WTC11 (cell line): ENCODE data around the gene SNX21. TPM values are rescaled to one million over a fixed set of nuclear protein-coding genes. Genes with fewer than 3 reads are reported as not detected.

Experiments used
- ATAC-seq: fragments of 200-7000 bp; cut with Tn5 transposase; 2 replicates; pipeline ENCODE4 v1.10.0; 2021; ENCODE audit warnings: mild to moderate bottlenecking, moderate library complexity
- CTCF ChIA-PET: fragments of 300-600 bp; sonication (Branson Sonifier 250); formaldehyde crosslinking; loops from one replicate; lab custom pipeline; 2021; ENCODE audit warnings: antibody characterized with exemption; lab: Charles Lee
- POLR2A ChIA-PET: fragments of 350-600 bp; sonication (Branson Sonifier 250); formaldehyde crosslinking; loops from one replicate; lab custom pipeline; 2021; ENCODE audit warnings: antibody characterized with exemption; lab: Charles Lee
- DNase-seq: peaks from one replicate; pipeline ENCODE4 v3.0.0; 2021; ENCODE audit warnings: low spot score
- H3K27ac Mint-ChIP-seq: 2 replicates; pipeline ENCODE4 v1.8.0; 2021; ENCODE audit warnings: mixed read lengths
- H3K27me3 Mint-ChIP-seq: 2 replicates; pipeline ENCODE4 v1.8.0; 2021; ENCODE audit warnings: low read depth, mild to moderate bottlenecking, moderate library complexity, mixed read lengths
- H3K36me3 Mint-ChIP-seq: 2 replicates; pipeline ENCODE4 v1.8.0; 2021; ENCODE audit warnings: mixed read lengths
- H3K4me1 Mint-ChIP-seq: 2 replicates; pipeline ENCODE4 v1.8.0; 2022; ENCODE audit warnings: mixed read lengths
- H3K4me3 Mint-ChIP-seq: 2 replicates; pipeline ENCODE4 v1.8.0; 2021; ENCODE audit warnings: mild to moderate bottlenecking, moderate library complexity, mixed read lengths
- H3K9me3 Mint-ChIP-seq: 2 replicates; pipeline ENCODE4 v1.8.0; 2021; ENCODE audit warnings: mixed read lengths
- ARID4B ChIP-seq: sonication (generic); formaldehyde crosslinking; IDR thresholded peaks from 2 replicates; pipeline ENCODE4 v1.8.0; 2023; ENCODE audit warnings: missing genetic modification reagents, mild to moderate bottlenecking, borderline replicate concordance
- CBFB ChIP-seq: sonication (generic); formaldehyde crosslinking; IDR thresholded peaks from 2 replicates; pipeline ENCODE4 v1.8.1; 2022; ENCODE audit warnings: mild to moderate bottlenecking, low read depth, missing genetic modification reagents
- CREB1 ChIP-seq: sonication (generic); formaldehyde crosslinking; IDR thresholded peaks from 2 replicates; pipeline ENCODE4 v1.8.0; 2023; ENCODE audit warnings: mild to moderate bottlenecking, missing genetic modification reagents
- ETV6 ChIP-seq: sonication (generic); formaldehyde crosslinking; IDR thresholded peaks from 2 replicates; pipeline ENCODE4 v1.8.1; 2022; ENCODE audit warnings: mild to moderate bottlenecking, missing genetic modification reagents
- FOXK1 ChIP-seq: sonication (generic); formaldehyde crosslinking; IDR thresholded peaks from 2 replicates; pipeline ENCODE4 v1.8.0; 2022; ENCODE audit warnings: mild to moderate bottlenecking, moderate library complexity, missing genetic modification reagents
- HMGXB4 ChIP-seq: sonication (generic); formaldehyde crosslinking; IDR thresholded peaks from 2 replicates; pipeline ENCODE4 v1.8.1; 2023; ENCODE audit warnings: mild to moderate bottlenecking, moderate library complexity, missing genetic modification reagents
- MYBL2 ChIP-seq: sonication (generic); formaldehyde crosslinking; IDR thresholded peaks from 2 replicates; pipeline ENCODE4 v1.8.1; 2023; ENCODE audit warnings: mild to moderate bottlenecking, moderate library complexity, missing genetic modification reagents
- NFYB ChIP-seq: sonication (generic); formaldehyde crosslinking; conservative IDR thresholded peaks from 2 replicates; pipeline ENCODE4 v1.8.0; 2022; ENCODE audit warnings: low read depth, missing genetic modification reagents
- RORB ChIP-seq: fragments of 250-450 bp; sonication (Bioruptor Pico); IDR thresholded peaks from 2 replicates; pipeline ENCODE4 v1.9.0; 2021; ENCODE audit warnings: mild to moderate bottlenecking
- SOX15 ChIP-seq: fragments of 250-450 bp; sonication (Bioruptor Pico); IDR thresholded peaks from 2 replicates; pipeline ENCODE4 v1.9.0; 2021; ENCODE audit warnings: mild to moderate bottlenecking
- TEAD1 ChIP-seq: sonication (generic); formaldehyde crosslinking; IDR thresholded peaks from 2 replicates; pipeline ENCODE4 v1.8.0; 2022; ENCODE audit warnings: mild to moderate bottlenecking, missing genetic modification reagents
- TP53 ChIP-seq: sonication (generic); formaldehyde crosslinking; IDR thresholded peaks from 2 replicates; pipeline ENCODE4 v1.8.1; 2023; ENCODE audit warnings: mild to moderate bottlenecking, missing genetic modification reagents
- ZBTB43 ChIP-seq: sonication (generic); formaldehyde crosslinking; IDR thresholded peaks from 2 replicates; pipeline ENCODE4 v1.8.1; 2023; ENCODE audit warnings: mild to moderate bottlenecking, missing genetic modification reagents
- total RNA-seq: library from RNA; stranded (reverse); gene quantifications from 3 replicates; pipeline ENCODE4 v1.2.3, GENCODE V29; 2021
- TF ChIP-seq, protein P1 (sequence below): sonication (generic); formaldehyde crosslinking; IDR thresholded peaks from 2 replicates; pipeline ENCODE4 v1.8.0; 2022; ENCODE audit warnings: mild to moderate bottlenecking, missing genetic modification reagents
- TF ChIP-seq, protein P2 (sequence below): sonication (generic); formaldehyde crosslinking; IDR thresholded peaks from 2 replicates; pipeline ENCODE4 v1.8.1; 2023; ENCODE audit warnings: mild to moderate bottlenecking, missing genetic modification reagents

SNX21 gene
- total RNA-seq, 1 experiment from 2014 or later = 17.9 TPM

DNA sequence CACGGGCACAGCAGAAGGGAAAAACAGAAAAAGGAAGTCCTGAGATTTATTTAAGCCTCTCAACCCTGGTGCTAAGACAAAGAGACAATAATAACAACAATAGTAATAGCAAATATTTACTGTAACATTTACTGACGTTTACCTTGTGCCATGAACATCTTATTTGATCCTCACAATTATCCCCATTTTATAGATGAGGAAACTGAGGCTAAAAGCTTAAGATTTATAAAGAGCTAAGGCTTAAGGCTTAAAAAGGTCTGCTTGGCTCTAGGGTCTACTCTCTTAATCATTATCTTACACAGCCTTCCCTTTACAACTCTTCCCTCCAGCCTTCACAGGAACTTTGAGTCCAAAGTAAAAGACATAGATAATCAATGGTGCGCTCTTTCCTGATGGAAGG, 45.2 kb upstream of the SNX21 start:
- Mint-ChIP-seq H3K9me3 (no peaks in the 10 kb centered on the region), H3K4me1 (peaks cover 8% of the 10 kb centered on the region), H3K4me3 (no peak overlapping the region), H3K36me3 (peaks cover 3% of the 10 kb centered on the region; the same call in 1 of the 2 replicates), H3K27me3 (no peaks in the 10 kb centered on the region), H3K27ac (no peak overlapping the region)
- DNase-seq (no peak), ATAC-seq (no peak)
- no peak for TF ChIP-seq TP53 (CRISPR knock-in tag)
- TF ChIP-seq RORB = no peak
- TF ChIP-seq TEAD1 (CRISPR knock-in tag) = no peak
- TF ChIP-seq CREB1 (CRISPR knock-in tag) = no peak
- TF ChIP-seq, protein P1, sequence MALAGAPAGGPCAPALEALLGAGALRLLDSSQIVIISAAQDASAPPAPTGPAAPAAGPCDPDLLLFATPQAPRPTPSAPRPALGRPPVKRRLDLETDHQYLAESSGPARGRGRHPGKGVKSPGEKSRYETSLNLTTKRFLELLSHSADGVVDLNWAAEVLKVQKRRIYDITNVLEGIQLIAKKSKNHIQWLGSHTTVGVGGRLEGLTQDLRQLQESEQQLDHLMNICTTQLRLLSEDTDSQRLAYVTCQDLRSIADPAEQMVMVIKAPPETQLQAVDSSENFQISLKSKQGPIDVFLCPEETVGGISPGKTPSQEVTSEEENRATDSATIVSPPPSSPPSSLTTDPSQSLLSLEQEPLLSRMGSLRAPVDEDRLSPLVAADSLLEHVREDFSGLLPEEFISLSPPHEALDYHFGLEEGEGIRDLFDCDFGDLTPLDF = no peak
- no peak for TF ChIP-seq MYBL2 (CRISPR knock-in tag)
- no peak for TF ChIP-seq NFYB (CRISPR knock-in tag)
- TF ChIP-seq, protein P2, sequence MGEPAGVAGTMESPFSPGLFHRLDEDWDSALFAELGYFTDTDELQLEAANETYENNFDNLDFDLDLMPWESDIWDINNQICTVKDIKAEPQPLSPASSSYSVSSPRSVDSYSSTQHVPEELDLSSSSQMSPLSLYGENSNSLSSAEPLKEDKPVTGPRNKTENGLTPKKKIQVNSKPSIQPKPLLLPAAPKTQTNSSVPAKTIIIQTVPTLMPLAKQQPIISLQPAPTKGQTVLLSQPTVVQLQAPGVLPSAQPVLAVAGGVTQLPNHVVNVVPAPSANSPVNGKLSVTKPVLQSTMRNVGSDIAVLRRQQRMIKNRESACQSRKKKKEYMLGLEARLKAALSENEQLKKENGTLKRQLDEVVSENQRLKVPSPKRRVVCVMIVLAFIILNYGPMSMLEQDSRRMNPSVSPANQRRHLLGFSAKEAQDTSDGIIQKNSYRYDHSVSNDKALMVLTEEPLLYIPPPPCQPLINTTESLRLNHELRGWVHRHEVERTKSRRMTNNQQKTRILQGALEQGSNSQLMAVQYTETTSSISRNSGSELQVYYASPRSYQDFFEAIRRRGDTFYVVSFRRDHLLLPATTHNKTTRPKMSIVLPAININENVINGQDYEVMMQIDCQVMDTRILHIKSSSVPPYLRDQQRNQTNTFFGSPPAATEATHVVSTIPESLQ (CRISPR knock-in tag) = no peak
- no peak for TF ChIP-seq ZBTB43 (CRISPR knock-in tag)
- TF ChIP-seq CBFB (CRISPR knock-in tag) = no peak
- no peak for TF ChIP-seq FOXK1 (CRISPR knock-in tag)
- no peak for TF ChIP-seq SOX15 (CRISPR knock-in tag)
- no peak for TF ChIP-seq ARID4B (CRISPR knock-in tag)
- TF ChIP-seq ETV6 (CRISPR knock-in tag) = no peak
- no peak for TF ChIP-seq HMGXB4 (CRISPR knock-in tag)
- CTCF ChIA-PET = no interaction called here
- POLR2A ChIA-PET = no interaction called here
